ENCODE data around the gene ARSI. TPM values are rescaled to one million over a fixed set of nuclear protein-coding genes. Genes with fewer than 3 reads are reported as not detected.
"Not testable (repeated sequence)": the region's sequence is repeated elsewhere in the genome, so short reads cannot be mapped to it uniquely, and the experiment has no call there.

ARSI gene
- polyA plus RNA-seq, 1 donor, result 5.7 TPM

- no peak for DNase-seq (ENCODE audit: low read depth)
Observed at GRCh38 chr5:150270541-150271295, 32.0 kb downstream of the ARSI start.

GRCh38 chr5:150266871-150267291, 35.8 kb downstream of the ARSI start:
- DNase-seq (ENCODE audit: low read depth), result no peak

DNA sequence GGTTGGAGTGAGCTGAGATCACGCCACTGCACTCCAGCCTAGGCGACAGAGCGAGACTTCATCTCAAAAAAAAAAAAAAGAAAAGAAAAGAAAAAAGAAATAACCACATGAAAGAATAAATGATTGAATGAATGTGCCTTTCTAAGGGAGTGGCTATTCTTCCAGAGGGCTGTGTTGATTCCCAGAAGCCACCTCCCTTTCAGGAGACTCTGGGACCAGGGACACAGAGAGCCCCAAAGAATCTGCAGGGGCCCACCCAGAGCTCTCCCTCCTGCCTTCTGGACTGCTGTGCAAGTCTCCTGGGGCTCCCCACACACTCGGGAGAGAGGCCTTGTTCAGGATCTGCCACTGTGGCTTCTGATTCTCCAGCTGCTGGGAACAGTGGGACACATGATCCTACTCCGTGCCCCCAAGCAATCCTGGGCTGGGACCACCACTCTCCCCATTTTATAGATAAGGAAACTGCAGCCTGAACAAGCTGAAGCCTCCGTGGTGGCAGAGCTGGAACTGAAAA, 36.8 kb downstream of the ARSI start:
- DNase-seq (ENCODE audit: low read depth), result no peak

DNA sequence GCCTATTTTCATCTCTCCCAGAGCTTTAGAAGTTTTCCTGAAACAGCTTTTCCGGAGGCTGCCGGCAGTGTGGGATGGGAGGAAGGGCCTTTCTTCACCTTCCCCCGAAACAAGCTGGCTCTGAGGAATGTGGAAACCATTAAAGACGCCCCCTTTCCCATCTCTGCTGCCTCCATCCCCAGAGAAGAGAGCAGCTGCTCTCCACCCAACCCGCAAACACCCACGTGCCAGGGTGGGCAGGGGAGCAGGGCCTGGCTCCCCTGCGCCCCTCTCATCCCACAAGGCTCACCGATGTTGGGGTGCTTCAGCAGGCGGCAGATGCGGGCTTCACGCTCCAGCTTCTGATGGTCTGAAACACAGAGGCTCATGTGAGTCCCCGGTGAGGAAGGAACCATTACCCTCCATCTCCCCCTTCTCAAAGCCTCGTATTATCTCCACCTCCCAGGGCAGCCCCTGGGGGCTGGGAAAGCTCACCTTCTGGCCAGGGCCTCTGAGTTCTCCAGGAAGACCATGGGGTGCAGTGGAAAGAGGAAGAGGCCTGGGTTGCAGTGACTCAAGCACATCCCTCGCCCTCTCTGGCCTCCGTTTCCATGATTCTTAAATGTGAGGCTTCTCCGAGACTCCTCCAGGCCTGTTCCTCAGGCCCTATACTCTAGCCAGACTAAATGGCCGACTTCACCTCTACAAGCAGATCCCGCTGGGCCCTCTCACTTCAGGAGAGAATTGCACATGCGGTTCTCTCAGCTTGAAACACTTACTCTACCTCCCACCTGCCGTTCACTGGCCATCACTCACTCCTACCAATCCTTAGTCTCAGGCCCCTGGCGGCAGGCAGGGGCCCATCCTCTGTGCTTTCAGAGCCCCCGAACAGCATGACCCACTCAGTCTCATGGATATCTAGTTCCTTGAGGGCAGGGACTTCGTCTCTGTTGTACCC, 37.8 kb downstream of the ARSI start:
- DNase-seq (ENCODE audit: low read depth), result no peak

DNA sequence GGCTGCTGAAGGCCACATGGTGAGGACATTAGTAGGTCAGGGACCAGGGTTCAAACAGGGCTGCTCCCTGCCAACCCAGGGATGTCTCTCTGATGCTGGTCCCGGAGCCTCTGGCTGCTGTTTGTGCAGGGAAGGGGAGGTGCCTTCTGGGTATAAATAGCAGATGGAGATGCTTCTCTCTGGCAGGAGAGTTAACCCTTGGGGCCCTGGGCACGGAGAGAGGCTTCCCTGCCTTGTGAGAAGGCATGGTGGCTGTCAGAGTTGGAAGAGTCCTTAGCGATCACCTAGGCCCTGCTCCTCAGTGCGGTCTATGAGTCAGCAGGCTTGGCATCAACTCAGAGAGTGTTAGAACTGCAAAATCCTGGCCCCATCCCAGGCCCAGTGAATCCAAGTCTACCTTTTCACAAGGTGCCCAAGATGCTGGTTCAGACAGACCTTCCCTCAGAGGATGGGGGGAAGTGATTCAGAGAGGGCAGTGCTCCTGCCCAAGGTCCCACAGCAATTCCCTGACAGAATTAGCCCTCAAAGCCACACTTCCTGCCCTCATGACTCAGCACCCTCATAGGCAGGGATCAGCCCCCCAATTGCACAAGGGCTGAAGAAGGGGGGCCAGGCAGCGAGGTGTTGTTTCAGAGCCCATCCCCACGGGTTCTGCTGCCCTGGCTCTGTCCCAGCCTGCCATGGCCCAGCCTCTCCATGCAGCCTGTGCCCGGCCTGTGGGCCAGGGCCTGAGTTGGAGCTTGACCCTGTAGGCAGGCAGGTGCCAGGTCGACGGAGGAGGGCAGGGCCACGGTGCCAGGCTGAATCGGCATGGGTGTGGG, 38.7 kb downstream of the ARSI start:
- no peak for DNase-seq (ENCODE audit: low read depth)

GRCh38 chr5:150263375-150263775, 39.3 kb downstream of the ARSI start:
- no peak for DNase-seq (ENCODE audit: low read depth)

DNA sequence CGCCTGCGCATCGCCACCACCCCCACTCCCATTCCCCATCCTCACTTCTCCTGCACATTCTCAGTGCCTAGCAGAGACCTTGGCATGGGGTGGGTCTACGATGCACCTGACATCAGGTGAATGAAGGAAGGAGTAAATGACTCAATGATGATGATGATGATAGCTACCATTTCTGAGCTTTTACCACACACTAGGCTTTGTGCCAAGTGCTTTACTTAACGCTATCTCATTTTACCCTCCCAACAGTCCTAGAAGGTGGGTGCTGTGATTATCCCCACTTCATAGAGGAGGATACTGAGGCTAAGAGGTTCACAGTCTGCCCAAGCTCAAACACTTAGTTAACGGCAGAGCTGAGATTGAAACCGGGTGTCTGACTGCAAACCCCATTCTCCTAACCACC, 40.2 kb downstream of the ARSI start:
- DNase-seq (ENCODE audit: low read depth), result no peak

GRCh38 chr5:150261231-150261630, 41.5 kb downstream of the ARSI start:
- no peak for DNase-seq (ENCODE audit: low read depth)

- DNase-seq (ENCODE audit: low read depth), result peak; percentile 29
Observed at GRCh38 chr5:150258130-150258529, 44.6 kb downstream of the ARSI start.

- no peak for DNase-seq (ENCODE audit: low read depth)
Observed at GRCh38 chr5:150257424-150257823, 45.3 kb downstream of the ARSI start.

DNA sequence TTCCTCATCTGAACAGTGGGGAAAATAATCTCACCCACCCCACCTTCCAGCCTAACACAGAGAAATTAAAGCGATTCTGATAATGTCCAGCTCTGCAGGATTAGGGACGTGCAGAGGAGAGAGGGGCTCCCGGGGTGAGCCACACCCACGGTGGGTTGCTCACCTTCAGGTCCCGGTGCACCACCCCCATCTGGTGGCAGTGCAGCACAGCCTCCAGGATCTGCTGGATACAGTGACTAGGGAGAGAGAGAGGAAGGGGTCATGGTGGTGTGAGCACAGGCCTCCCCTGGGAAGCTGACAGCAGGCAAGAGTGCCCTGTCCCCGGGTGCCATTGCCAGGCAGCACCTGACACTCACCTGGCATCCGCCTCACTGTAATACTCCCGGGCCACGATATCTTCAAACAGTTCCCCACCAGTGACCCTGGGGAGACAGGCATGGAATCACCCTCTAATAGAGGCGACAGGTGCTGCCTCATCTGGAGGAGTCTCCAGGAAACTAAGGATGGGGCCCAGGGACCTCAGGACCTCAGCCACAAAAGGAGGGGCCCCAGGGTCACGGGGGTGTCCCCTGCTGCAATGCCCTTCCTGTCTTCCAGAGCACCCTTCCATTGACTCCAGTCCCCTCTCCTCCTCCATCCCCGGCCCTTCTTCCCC, 46.2 kb downstream of the ARSI start:
- no peak for DNase-seq (ENCODE audit: low read depth)

DNA sequence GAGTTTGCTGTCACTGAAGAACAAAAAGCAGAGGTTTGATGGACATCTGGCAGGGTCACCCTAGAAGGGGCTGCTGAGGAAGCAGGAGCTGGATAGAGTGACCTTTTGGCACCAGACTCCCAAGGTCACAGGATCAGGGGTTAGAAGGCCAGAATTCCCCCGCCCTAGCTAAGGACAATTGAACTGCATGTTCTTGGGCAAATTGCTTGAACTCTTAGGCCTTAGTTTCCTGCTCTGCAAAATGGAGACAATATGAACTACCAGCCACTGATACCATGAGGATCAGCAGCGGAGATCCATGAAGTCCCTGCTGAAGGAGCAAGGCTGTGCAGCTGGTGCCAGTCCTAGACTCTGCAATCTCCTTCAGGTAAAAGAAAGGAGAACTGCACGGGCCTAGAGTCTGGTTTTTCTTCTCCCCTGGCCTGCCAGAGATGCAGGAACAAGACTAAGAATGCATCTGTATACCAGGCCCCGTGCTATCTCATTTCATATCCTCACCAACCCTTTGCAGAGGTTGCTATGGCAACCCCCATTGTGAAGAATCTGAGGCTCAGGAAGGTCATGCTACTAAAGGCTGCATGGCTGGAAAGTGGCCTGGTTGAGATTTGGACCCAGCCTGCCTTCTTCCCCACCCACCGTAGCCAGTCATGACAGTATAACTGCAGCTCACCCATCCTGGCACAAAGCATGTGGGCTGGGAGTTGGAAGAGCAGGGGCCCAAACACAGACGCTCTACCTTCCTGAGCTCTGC, 46.9 kb downstream of the ARSI start:
- DNase-seq (ENCODE audit: low read depth), result no peak

DNA sequence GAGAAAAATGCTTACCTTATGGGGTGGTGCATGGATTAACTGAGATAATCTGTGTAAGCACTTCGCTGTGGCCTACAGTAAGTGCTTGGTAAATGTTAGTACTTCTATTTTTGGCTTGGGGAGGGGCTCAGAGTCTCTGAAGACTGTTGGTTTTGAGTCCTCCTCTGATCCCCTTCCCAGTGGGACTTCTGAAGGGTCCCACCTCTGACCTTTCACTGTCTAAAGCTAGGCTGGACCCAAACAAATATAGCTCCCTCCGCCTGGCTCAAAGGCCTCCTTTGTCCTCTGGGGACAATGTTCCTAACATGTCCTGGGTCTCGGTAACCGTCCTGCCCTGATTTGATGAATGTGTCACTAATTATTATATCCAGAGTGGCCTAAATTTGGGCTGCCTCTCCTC, 47.9 kb downstream of the ARSI start:
- no peak for DNase-seq (ENCODE audit: low read depth)

- no peak for DNase-seq (ENCODE audit: low read depth)
Observed at GRCh38 chr5:150254363-150254762, 48.3 kb downstream of the ARSI start.

DNA sequence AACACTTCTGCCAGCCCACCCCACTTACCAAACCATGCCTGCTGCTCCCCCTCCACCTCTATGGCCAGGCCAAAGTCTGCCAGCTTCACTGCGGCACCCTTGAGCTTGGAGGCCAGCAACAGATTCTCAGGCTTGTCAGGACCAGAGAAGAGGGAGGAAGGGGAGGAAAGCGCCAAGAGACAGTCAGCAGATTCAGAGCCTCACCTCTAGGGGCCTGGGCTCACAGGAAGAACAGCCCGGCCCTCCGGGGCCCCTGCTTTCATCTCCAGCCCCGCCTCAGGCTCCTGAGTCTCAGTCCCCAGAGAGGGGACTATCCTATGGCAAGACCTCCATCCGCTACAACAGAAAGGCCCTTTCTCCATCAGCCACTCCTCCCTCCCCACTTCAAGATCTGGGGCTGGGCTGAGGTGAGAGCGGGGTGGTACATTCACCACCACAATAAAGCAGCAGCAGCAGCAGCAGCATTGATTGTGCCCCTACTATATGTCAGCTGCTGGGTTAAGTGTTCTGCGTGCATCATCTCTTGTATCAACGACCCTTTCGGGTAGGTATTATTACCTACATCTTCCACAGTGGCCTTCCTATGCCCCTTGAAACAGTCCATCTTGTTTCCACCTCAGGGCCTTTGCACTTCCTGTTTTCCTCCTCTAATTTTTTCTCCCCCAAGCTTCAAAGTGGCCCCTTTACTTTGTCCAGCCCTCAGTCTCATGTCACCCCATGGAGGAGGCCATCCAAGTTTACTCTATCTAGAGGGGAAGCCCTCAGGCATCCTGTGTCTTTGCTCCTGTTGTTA, 49.1 kb downstream of the ARSI start:
- no peak for DNase-seq (ENCODE audit: low read depth)

GRCh38 chr5:150252489-150252888, 50.2 kb downstream of the ARSI start:
- no peak for DNase-seq (ENCODE audit: low read depth)

DNA sequence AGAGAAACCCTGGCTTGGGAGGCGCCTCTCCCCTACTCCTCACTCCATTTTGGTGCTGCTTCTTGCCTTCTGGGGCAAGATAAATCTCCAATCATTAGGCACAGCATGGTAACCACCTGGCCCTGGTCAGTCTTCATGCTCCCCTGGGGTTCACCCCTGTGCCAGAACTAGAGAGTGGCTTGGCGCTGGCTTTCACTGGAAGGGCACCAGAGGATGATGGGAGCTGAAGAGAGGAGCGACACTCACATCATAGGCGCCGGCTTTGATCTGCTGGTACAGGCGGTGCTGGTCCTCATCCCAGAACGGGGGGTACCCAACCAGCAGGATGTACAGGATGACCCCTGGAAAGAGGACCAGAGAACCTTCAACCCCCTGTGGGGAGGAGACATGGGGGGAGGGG, 51.2 kb downstream of the ARSI start:
- no peak for DNase-seq (ENCODE audit: low read depth)

GRCh38 chr5:150249744-150250143, 53.0 kb downstream of the ARSI start:
- DNase-seq (ENCODE audit: low read depth), result no peak

DNA sequence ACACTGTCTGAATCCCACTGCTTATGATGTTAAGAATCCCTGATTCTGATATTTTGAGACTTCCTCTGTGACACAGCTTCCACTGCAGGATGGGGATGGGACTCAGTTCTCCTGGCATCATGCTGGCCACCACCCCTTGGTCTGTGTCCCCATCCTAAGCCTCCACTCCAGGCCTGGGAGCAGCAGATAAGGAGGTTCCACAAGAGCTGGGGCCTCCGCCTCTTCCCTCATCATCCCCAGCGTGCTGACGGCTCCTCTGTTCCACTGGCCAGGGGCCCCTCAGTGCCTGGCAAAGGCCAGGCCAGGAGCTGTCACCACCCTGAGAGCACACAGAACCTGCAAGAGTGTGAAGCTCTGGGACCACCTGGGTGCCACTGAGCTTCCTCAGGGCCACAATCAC, 53.8 kb downstream of the ARSI start:
- no peak for DNase-seq (ENCODE audit: low read depth)

GRCh38 chr5:150248493-150248892, 54.2 kb downstream of the ARSI start:
- not testable (repeated sequence) for DNase-seq (ENCODE audit: low read depth)

Data from forelimb muscle (tissue), 1 donor.